ENCODE results near the gene C9orf85. TPM values are rescaled to one million over a fixed set of nuclear protein-coding genes. Genes with fewer than 3 reads are reported as not detected.

Gene C9orf85
- total and polyA plus RNA-seq, 2 of the 4 experiments (the other 2 are of a cell fraction) = 4.3 to 8.4 TPM

DNA sequence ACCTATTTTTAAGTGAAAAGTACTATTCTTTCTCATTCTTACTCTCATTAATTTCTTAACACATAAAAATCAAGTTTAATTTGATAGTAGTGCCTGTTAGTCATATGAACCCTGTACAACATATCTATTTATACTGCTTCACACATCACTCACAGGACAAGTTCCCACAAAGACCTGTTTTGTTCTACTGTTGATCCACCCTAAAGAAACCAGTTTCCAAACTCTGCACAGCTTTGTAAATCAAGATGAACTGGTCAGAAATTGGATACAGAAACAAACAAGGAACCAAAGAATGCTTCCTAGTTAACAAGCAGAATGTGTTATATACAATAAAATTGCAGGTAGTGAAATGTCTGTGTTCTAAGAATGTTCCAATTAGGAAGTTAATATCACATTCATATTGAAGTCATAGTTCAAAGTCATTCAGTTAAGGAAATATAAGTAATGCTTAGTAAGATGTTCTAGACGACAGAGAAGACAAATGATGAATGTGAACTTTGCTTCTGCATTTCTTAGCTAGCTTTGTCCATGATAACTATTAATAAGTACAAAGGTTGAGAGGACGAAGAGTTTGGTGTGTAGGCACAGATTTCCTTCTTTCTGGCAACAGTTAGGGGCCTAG is 33.4 kb downstream of the C9orf85 start:
- POLR2A ChIA-PET (ENCODE audit: unreplicated experiment) = no interaction called here
- Histone ChIP-seq H3K14ac (replicated peaks; ENCODE audit: low read depth, low read length) (no peak overlapping the region), H3K4me1 (ENCODE audit: control insufficient read depth, insufficient read depth, low read length) (peaks cover 5% of the 10 kb centered on the region; the same call in 1 of the 2 replicates), H3K9me1 (ENCODE audit: insufficient read depth, low read length) (no peaks in the 10 kb centered on the region; the same call in 1 of the 2 replicates), H2BK20ac (ENCODE audit: low read depth, low read length) (no peak overlapping the region), H3K4me3 (ENCODE audit: insufficient read depth, low read depth, low read length) (no peak overlapping the region), H3K27ac (ENCODE audit: insufficient read depth, low read length) (no peak overlapping the region), H3K23ac (ENCODE audit: low read depth, low read length) (no peak overlapping the region), H3K18ac (ENCODE audit: low read depth, low read length) (no peak overlapping the region), H3K4ac (ENCODE audit: low read depth, low read length) (no peak overlapping the region), H4K91ac (ENCODE audit: insufficient read depth, low read depth, low read length) (no peak overlapping the region), H3K56ac (ENCODE audit: extremely low read depth, insufficient read depth, low read length) (no peak overlapping the region), H2BK5ac (ENCODE audit: low read depth, low read length, poor library complexity, severe bottlenecking) (no peak overlapping the region), H3K9ac (ENCODE audit: low read depth, low read length) (no peak overlapping the region), H2BK120ac (ENCODE audit: low read depth, low read length) (no peak overlapping the region), H2AK5ac (ENCODE audit: low read depth, low read length) (no peak overlapping the region), H4K5ac (ENCODE audit: low read depth, low read length) (no peak overlapping the region), H2BK15ac (ENCODE audit: low read depth, low read length) (no peak overlapping the region), H4K8ac (ENCODE audit: low read depth in 2 of 2, low read length in 2 of 2) (no peak overlapping the region), H3K27me3 (ENCODE audit: control insufficient read depth, insufficient read depth, low read length) (no peaks in the 10 kb centered on the region), H3K36me3 (ENCODE audit: control insufficient read depth, insufficient read depth, low read length) (no peaks in the 10 kb centered on the region), H2AFZ (replicated peaks; ENCODE audit: low read length, poor library complexity) (no peak overlapping the region), H3K79me1 (ENCODE audit: low read depth in 1 of 2, low read length in 2 of 2) (peaks cover 12 to 23% of the 10 kb centered on the region in 2 experiments), H2AK9ac (replicated peaks; ENCODE audit: low read depth, low read length, poor library complexity) (no peak overlapping the region), H3K9me3 (ENCODE audit: control insufficient read depth, insufficient read depth, low read length) (no peaks in the 10 kb centered on the region), H4K20me1 (ENCODE audit: insufficient read depth, low read length) (no peaks in the 10 kb centered on the region), H3K4me2 (ENCODE audit: low read depth, low read length) (no peak overlapping the region)
- BruUV-seq (replicated peaks) = no TSS peak
- no peak for ATAC-seq (ENCODE audit: low read depth)
- in situ Hi-C loops (cut with MboI; ENCODE audit: low sequenced_read_pairs) = no loop called here
- intact Hi-C loops (cut with micrococcal nuclease) = loop anchor here (5.0 kb wide), 2 partner anchors 33 to 42 kb away; partner anchors contain the start of genes ABHD17B and C9orf85
- DNase-seq = no peak
- TF ChIP-seq RAD21 (IDR thresholded peaks at IDR 0.05; ENCODE audit: low read length) = no peak
- TF ChIP-seq, protein P1, sequence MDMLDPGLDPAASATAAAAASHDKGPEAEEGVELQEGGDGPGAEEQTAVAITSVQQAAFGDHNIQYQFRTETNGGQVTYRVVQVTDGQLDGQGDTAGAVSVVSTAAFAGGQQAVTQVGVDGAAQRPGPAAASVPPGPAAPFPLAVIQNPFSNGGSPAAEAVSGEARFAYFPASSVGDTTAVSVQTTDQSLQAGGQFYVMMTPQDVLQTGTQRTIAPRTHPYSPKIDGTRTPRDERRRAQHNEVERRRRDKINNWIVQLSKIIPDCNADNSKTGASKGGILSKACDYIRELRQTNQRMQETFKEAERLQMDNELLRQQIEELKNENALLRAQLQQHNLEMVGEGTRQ (IDR thresholded peaks at IDR 0.05; ENCODE audit: low read depth, low read length) = no peak
- no peak for TF ChIP-seq RFX5 (IDR thresholded peaks at IDR 0.05; ENCODE audit: low read depth, low read length)
- TF ChIP-seq, protein P2, sequence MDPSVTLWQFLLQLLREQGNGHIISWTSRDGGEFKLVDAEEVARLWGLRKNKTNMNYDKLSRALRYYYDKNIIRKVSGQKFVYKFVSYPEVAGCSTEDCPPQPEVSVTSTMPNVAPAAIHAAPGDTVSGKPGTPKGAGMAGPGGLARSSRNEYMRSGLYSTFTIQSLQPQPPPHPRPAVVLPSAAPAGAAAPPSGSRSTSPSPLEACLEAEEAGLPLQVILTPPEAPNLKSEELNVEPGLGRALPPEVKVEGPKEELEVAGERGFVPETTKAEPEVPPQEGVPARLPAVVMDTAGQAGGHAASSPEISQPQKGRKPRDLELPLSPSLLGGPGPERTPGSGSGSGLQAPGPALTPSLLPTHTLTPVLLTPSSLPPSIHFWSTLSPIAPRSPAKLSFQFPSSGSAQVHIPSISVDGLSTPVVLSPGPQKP (IDR thresholded peaks at IDR 0.05; ENCODE audit: borderline replicate concordance, low read depth, low read length) = no peak
- TF ChIP-seq BHLHE40 (IDR thresholded peaks at IDR 0.05; ENCODE audit: low read depth, low read length) = no peak
- no peak for TF ChIP-seq CEBPB (IDR thresholded peaks at IDR 0.05; ENCODE audit: low read depth, low read length)
- TF ChIP-seq NFE2L2 (IDR thresholded peaks at IDR 0.05; ENCODE audit: low read depth, low read length) = no peak
- no peak for TF ChIP-seq RCOR1 (IDR thresholded peaks at IDR 0.05; ENCODE audit: insufficient replicate concordance, low read length)
- no peak for TF ChIP-seq MAFK (IDR thresholded peaks at IDR 0.05; ENCODE audit: low read depth, low read length)
- no peak for TF ChIP-seq MXI1 (IDR thresholded peaks at IDR 0.05; ENCODE audit: borderline replicate concordance, low read depth, low read length)
- CTCF ChIA-PET = interaction anchor here (0.7 kb wide), 1 partner anchor 559 kb away, joined by 8 read pairs; no protein-coding TSS in a partner anchor
- no CpG with 5 or more reads among the region's 2 CpGs for WGBS, 2 experiments (ENCODE audit: extremely low coverage in 2 of 2, insufficient read length in 1 of 2)
- dilution Hi-C loops (cut with HindIII; ENCODE audit: low sequenced_read_pairs, unreplicated experiment) = no loop called here
